Smooth muscle cell (in vitro differentiated cells): ENCODE results near the gene VPS25. TPM values are rescaled to one million over a fixed set of nuclear protein-coding genes. Genes with fewer than 3 reads are reported as not detected.

Source experiments
- DNase-seq: peaks from one replicate; lab custom pipeline; 2025; ENCODE audit not compliant: unreplicated experiment; lab: John Stamatoyannopoulos, UW
- H2AFZ ChIP-seq: fragments of 200-600 bp; sonication (generic); 2 replicates; pipeline ENCODE4 v1.6.0; 2016; ENCODE audit warnings: antibody characterized with exemption, low read depth, mild to moderate bottlenecking
- H3F3A ChIP-seq: fragments of 200-600 bp; sonication (generic); 2 replicates; pipeline ENCODE4 v1.6.0; 2017; ENCODE audit warnings: antibody characterized with exemption, low read depth
- H3K27ac ChIP-seq: fragments of 200-600 bp; sonication (generic); 2 replicates; pipeline ENCODE4 v1.5.1; 2016; ENCODE audit warnings: low read depth, mild to moderate bottlenecking
- H3K27me3 ChIP-seq: fragments of 200-600 bp; sonication (generic); 2 replicates; pipeline ENCODE4 v1.6.1; 2016; ENCODE audit warnings: low read depth, mild to moderate bottlenecking
- H3K36me3 ChIP-seq: fragments of 200-600 bp; sonication (generic); 2 replicates; pipeline ENCODE4 v1.5.1; 2016; ENCODE audit warnings: low read depth
- H3K4me1 ChIP-seq: fragments of 200-600 bp; sonication (generic); 2 replicates; pipeline ENCODE4 v1.5.1; 2016; ENCODE audit warnings: low read depth
- H3K4me2 ChIP-seq: fragments of 200-600 bp; sonication (generic); 2 replicates; pipeline ENCODE4 v1.6.0; 2016; ENCODE audit warnings: mild to moderate bottlenecking
- H3K4me3 ChIP-seq: fragments of 200-600 bp; sonication (generic); 2 replicates; pipeline ENCODE4 v1.5.1; 2016; ENCODE audit warnings: mild to moderate bottlenecking
- H3K79me2 ChIP-seq: fragments of 200-600 bp; sonication (generic); 2 replicates; pipeline ENCODE4 v1.6.0; 2016; ENCODE audit warnings: low read depth, mild to moderate bottlenecking
- H3K9ac ChIP-seq: fragments of 200-600 bp; sonication (generic); 2 replicates; pipeline ENCODE4 v1.6.0; 2016; ENCODE audit warnings: low read depth
- H3K9me3 ChIP-seq: fragments of 200-600 bp; sonication (generic); replicated peaks from 2 replicates; pipeline ENCODE4 v1.5.1; 2016; ENCODE audit warnings: low read depth
- H4K20me1 ChIP-seq: fragments of 200-600 bp; sonication (generic); 2 replicates; pipeline ENCODE4 v1.6.0; 2016; ENCODE audit warnings: low read depth
- CTCF ChIP-seq: fragments of 200-600 bp; sonication (generic); IDR thresholded peaks from 2 replicates; pipeline ENCODE4 v1.5.1; 2017; ENCODE audit warnings: borderline replicate concordance, mild to moderate bottlenecking, antibody characterized with exemption; ENCODE audit not compliant: insufficient read depth, poor library complexity, severe bottlenecking
- WGBS: methylation state at CpG from one replicate; pipeline ENCODE4 v1.1.7; 2016; ENCODE audit warnings: low lambda C conversion rate; 5-methylcytosine and 5-hydroxymethylcytosine counted together
- polyA plus RNA-seq: library from polyadenylated mRNA; unstranded; fragments of >200 nt; fragmentation: Nextera tagmentation; extraction: Ambion mirVana; gene quantifications from 2 replicates; pipeline ENCODE4 v1.2.1, GENCODE V29; 2016
- total RNA-seq: library from RNA; depleted of rRNA; stranded (reverse); fragments of >200 nt; gene quantifications from 2 replicates; pipeline ENCODE4 v1.2.3, GENCODE V29; 2014

The VPS25 gene
- total and polyA plus RNA-seq, 2 experiments from 2014 or later: 91.0 to 129 TPM

- H3K36me3 ChIP-seq: peaks cover 12% of the 10 kb centered on the region
- H3K27me3 ChIP-seq: no peaks in the 10 kb centered on the region
- no peaks in the 10 kb centered on the region for H3K79me2 ChIP-seq
- H4K20me1 ChIP-seq: no peaks in the 10 kb centered on the region
- 96% methylated on average over 8 of the region's 8 CpGs for WGBS
- no peak overlapping the region for H3K4me3 ChIP-seq
- no peaks in the 10 kb centered on the region for H3K4me1 ChIP-seq
- no peak for DNase-seq
- no peak overlapping the region for H2AFZ ChIP-seq
- H3K27ac ChIP-seq: no peak overlapping the region
- H3K4me2 ChIP-seq: no peak overlapping the region
- no peaks in the 10 kb centered on the region for H3K9me3 ChIP-seq
- no peaks in the 10 kb centered on the region for H3F3A ChIP-seq
- TF ChIP-seq CTCF: no peak
- no peak overlapping the region for H3K9ac ChIP-seq
Measured at GRCh38 chr17:42814633-42815399, 41.6 kb downstream of the VPS25 start.

- Histone ChIP-seq H3K4me2 (no peak overlapping the region), H3K4me3 (no peak overlapping the region), H3K27ac (no peak overlapping the region), H3K79me2 (peaks cover 4% of the 10 kb centered on the region), H3K36me3 (peaks cover 9% of the 10 kb centered on the region), H3K4me1 (peaks cover 1% of the 10 kb centered on the region), H2AFZ (no peak overlapping the region), H3K27me3 (no peaks in the 10 kb centered on the region), H3K9ac (no peak overlapping the region), H3F3A (no peaks in the 10 kb centered on the region), H3K9me3 (no peaks in the 10 kb centered on the region), H4K20me1 (no peaks in the 10 kb centered on the region)
- DNase-seq: no peak
- no peak for TF ChIP-seq CTCF
- WGBS: 80% methylated on average over 1 of the region's 1 CpG
Measured at GRCh38 chr17:42817866-42818265, 44.6 kb downstream of the VPS25 start.

- H3K4me3 ChIP-seq: no peak overlapping the region
- no peak overlapping the region for H2AFZ ChIP-seq
- no peaks in the 10 kb centered on the region for H3K9me3 ChIP-seq
- peaks cover 9% of the 10 kb centered on the region for H3K36me3 ChIP-seq
- H3K27me3 ChIP-seq: no peaks in the 10 kb centered on the region
- H3K4me1 ChIP-seq: peaks cover 6% of the 10 kb centered on the region
- no peak for TF ChIP-seq CTCF
- H3K9ac ChIP-seq: no peak overlapping the region
- WGBS: 96% methylated on average over 5 of the region's 5 CpGs
- no peak overlapping the region for H3K4me2 ChIP-seq
- peaks cover 9% of the 10 kb centered on the region for H3K79me2 ChIP-seq
- no peak overlapping the region for H3K27ac ChIP-seq
- DNase-seq: no peak
- no peaks in the 10 kb centered on the region for H3F3A ChIP-seq
- H4K20me1 ChIP-seq: no peaks in the 10 kb centered on the region
Measured at GRCh38 chr17:42818379-42818778, 45.1 kb downstream of the VPS25 start.
